Hippocampal formation (tissue), 2 donors: ENCODE results near the gene HOXA11.

ENCODE experiments used
- DNase-seq, 2 donors: peaks; one replicate each; lab custom pipeline; 2025; lab: John Stamatoyannopoulos, UW

The HOXA11 gene

DNA sequence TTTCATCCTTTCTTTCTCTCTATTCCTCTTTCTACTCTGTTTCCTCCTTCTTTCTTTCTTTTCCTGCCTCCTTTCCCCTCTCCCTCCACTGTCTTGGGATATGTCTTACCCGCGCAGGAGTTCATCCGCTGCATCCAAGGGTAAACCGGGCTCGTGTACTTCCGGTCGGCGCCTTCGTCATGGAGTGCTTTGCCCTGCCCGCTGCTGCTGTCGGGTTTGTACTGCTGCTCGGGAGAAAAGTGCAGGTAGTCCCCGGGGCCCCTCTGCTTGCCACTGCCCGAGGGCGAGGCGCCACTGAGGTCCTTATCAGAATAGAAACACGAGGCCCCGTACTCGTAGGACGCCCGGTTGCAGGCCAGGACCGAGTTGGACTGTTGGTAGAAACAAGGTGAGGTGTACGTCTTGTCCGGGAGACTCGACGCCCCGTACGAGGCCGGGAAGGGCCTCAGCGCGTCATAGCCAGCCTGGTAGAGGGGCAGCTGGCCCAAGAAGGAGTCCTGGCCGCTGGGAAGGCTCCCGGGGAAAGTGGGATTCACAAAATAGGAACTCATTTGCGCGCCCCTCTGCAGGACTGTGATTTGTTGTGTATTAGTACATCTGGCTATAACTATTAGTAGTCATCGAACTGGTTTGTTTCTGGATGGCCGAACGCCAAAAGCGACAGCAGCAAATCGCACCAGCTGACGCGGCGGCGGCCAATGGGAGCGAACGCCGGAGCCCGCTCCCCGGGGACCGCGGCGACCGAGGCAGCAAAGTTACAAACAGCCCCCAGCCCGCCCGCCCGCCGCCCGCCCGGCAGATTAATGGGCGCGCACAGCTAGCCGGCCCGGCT is 37.6 kb downstream of the HOXA11 start, which contains the start of gene HOXA6:
Gene HOXA6, minus strand, starts transcription at position 576 of the 832 bp plus-strand sequence. Its CDS starts 25 bp downstream, at position 551.
- DNase-seq, result no peak

DNA sequence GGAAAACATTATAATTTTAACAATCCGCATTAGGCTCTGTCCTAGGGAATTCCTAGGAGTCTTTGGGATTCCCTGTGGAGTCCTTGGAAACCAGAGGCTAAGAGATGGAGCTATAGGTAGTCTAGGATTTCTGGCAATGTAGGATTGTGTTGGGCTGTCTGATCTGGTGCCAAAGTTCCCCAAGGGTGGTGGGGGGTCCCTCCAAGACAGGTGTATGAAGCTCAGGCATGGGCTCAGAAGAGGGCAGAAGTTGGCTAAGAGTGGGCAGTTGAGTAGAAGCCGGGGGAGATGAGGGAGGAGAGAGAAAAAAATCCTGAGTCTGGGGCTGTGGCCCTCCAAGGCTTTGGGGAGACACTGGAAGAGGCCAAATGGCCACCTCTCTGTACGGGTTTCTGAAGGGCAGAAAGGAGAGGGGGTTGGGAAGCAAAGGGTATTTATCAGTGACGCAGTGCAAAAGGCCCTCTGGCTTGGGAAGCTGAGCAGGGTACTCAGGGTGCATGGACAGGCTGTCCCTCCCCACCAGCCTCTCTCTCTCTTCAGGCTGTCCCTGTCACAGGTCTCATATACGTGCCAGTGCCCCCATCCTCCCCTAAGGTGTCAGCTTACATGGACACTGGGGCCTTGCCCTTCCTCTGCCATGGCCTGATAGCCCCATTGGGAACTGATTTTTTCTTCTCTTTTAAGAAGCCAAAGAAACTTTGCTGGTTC is 38.4 kb downstream of the HOXA11 start:
- no peak for DNase-seq

DNA sequence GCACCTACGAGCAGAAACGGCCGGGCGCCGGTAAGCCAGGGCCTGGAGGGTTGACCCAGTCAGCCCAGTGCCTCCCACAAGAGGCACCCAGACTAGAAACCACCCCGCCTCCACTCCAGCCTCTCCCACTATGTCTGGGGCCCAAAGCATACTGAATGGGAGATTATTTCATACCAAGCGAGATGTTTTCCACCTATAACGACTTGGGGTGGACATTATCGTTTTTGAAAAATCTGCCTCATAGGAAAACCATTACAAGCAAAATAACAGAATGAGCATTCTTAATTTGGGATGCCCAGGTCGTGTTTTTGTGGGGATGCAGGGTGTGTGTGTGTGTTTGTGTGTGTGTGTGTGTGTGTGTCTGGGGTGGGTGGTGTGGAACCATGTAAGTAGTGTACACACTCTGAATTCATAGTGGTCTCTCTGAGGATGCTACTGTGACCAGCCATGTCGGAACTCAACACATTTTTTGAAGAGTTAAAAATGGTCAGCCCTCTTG is 39.1 kb downstream of the HOXA11 start:
- no peak for DNase-seq

DNA sequence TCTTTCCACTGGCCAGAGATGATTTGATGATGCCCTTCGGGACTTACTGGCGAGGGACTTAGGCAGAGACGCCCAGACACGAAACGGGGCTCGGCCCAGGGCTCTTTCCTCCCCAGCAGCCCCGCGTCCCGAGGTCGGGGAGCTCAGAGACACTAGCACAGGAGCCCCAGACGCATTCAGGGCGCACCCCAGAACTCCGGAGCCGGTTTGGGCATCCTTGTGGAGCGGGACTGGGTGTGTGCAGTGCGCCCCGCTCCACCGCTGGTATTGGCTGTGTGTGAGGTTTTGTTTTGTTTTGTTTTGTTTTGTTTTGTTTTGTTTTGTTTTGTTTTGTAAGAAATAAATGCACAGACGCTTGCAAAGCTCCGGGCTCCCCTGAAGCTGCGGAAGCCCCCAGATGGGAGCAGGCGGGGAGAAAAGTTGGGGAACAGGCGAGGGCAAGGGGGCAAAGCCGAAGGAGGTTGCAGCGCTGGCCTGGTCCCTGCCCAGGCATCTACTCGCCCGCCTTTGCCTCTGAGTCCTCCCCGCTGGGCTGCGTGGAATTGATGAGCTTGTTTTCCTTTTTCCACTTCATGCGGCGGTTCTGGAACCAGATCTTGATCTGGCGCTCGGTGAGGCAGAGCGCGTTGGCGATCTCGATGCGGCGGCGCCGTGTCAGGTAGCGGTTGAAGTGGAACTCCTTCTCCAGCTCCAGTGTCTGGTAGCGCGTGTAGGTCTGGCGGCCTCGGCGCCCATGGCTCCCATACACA is 39.7 kb downstream of the HOXA11 start:
- no peak for DNase-seq

DNA sequence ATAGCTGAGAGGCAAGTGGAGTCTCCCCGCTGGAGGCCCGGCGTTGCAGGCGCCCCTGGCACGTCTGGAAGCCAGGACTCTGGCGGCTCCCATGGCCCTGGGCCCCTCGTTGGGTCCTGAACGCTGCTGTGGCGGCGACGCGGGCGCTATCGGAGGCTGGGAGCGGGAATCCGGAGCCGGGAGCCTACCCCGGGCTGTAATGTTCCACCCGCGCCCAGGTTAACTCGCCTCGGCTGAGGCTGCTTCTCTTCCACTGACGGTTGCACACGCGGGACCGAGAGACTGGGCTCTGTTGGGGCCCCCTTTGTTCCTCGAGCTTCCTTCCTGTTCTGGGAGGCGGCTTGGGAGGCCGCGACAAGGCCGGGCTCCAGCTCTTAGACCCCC is 40.3 kb downstream of the HOXA11 start:
- no peak for DNase-seq

DNA sequence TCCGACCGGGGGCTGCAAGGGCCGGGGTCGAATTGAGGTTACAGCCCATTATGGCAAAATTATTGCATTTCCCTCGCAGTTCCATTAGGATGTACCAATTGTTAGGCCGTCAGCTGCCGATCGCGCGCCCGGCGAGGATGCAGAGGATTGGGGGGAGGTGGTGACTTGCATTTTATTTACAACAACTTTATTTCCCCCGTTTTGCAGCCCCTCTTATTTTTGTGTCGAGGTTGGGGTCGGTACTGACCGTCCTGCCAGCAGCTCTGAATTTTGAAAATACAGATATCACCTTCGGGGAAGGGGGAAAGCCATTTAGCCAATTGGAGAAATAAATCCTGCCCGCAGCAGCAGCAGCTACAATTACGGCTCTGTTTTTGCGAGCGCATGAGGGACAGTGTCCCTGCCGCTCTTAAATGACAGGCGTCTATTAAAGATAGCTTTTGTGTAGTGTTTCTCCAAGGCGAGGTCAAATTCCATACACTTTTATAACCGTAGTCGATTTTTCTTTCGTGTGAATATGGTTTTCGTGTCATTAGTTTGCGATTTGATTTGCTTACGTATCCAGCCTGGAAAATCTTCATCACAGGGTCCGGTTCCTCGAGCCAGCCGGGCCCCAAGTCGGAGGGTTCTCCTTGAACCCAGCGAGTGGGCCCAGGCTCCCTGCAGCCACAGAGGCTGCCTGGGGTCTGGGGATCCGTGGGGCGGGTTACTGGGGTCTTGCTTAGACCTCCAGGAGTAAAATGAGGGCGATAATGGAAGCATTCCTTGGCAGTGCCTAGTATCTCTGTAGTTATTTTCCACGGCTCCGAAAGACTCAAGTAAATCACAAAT is 40.9 kb downstream of the HOXA11 start:
- DNase-seq, result no peak

DNA sequence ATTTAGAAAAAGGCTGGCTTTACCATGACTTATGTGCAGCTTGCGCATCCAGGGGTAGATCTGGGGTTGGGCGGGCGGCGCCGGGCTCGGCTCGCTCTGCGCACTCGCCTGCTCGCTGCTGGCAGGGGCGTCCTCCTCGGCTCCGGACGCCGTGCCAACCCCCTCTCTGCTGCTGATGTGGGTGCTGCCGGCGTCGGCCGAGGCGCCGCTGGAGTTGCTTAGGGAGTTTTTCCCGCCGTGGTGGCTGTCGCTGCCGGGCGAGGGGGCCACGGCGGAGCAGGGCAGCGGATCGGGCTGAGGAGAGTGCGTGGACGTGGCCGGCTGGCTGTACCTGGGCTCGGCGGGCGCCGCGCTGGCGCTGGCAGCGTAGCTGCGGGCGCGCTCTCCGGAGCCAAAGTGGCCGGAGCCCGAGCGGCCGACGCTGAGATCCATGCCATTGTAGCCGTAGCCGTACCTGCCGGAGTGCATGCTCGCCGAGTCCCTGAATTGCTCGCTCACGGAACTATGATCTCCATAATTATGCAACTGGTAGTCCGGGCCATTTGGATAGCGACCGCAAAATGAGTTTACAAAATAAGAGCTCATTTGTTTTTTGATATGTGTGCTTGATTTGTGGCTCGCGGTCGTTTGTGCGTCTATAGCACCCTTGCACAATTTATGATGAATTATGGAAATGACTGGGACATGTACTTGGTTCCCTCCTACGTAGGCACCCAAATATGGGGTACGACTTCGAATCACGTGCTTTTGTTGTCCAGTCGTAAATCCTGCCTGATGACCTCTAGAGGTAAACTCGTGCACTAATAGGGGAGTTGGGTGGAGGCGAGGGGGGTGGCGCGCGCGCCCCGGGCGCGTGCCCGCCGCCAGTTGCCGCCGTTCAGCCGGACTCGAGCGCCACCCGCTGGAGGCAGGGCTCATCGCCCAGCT is 41.7 kb downstream of the HOXA11 start, which contains the start of gene HOXA5:
Gene HOXA5, minus strand, starts transcription at position 659 of the 927 bp plus-strand sequence. Its CDS starts 74 bp downstream, at position 585.
- no peak for DNase-seq

DNA sequence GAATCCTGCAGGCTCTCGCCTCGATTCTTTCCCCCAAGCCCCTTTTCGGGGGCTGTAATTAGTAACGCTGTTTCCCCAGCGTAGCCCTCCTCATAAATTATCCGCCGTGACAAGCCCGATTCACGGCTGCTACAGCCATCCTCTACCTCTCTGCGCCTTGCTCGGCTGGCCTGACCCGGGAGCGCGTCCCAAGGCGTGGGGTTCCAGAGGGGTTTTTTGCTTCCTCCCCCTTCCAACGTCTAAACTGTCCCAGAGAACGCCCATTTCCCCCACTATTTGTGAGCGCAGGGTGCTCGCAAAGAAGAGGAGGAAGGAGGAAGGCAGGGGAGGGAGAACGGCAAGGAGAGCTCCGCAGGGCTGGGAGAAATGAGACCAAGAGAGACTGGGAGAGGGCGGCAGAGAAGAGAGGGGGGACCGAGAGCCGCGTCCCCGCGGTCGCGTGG is 42.4 kb downstream of the HOXA11 start:
- DNase-seq, result no peak

DNA sequence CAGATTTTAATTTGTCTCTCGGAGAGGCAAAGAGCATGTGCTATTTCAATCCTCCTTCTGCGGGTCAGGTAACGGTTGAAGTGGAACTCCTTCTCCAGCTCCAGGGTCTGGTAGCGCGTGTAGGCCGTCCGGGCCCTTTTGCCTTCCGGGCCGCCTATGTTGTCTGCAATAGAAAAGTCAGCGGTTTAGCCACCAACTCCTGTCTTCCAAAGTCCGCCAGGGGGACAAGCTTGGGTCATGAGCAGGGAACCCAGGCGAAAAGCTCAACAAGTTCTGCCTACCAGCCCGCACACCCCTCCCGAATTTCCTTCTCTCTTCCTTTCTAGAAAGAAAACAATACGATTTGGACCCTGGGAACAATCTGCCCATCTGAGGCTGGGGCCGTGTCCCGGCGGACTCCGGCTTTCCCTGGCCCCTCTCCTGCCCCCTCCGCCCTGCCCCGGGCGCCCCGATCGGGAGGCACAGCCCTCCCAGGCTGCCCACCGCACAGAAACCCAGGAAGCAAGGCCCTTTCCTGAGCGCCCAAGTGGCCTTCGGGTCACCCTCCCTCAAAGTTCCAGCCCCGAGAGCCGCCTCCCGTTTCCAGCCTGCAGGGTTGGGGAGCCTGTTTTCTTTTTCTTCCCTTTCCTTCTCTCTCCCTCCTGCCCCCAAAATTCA is 43.0 kb downstream of the HOXA11 start:
- DNase-seq, result no peak

DNA sequence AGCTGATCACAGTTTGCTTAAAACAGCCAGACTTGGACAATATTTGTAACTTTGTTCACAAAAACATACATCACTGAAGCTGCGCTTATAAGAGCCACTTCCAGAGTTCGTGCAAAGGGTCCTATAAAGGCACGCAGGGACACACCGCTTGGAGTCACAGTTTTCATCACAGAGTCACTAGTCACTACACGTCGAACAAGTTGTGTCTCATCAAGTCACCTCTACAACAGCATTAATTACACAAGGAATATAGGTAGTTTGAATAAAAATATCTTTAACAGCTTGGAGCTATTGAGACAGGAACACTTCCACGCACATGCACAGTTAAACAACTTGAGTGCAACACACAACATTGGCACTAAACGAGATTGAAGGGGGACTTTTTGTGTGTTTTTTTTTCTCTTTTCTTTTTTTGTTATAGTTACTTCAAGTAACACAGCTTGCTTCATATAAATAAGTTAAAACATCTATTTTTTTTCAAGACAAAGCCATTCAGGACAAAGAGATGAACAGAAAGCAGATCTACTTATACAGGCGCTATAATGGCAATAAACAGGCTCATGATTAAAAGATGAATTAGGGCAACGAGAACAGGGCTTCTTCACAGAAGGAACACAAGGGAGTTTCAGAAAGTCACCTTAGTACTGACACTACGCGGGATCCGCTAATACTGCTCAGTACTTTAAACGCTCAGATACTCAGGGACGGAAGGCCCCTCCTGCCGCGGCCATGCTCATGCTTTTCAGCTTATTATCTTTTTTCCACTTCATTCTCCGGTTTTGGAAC is 43.7 kb downstream of the HOXA11 start:
- no peak for DNase-seq

DNA sequence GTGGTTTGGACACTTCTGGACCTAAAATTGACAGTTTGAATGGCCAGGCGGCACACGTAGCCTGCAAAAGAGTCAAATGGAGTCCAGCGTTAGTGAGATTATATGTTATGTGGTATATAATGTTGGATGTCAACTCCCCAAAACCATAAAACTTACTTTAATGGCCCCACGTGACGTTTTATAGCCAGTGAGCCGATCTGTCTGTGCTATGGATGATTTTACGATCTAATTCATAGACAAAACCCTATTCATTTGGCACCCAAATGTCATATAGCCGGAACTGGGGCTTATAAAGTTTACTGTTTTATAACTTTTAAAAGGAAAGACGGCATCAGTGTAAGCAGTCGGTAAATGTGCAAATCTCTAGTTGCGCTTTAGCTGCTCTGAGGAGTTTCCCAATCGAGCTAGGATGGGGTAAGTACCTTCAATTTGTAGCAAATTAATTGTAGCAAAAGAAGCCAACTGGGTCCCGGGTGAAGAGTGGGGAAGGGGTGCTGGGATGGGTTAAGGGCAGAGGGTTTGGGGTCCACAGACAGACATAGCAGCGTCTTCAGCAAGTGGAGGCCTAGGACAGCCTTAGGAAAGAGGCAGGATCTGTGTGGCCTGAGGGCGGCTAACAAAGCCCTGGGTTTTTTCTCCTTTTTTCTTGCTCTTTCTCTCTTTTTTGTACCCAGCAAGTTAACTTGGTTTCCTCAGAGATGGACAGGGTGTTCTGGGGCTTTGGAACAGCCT is 44.7 kb downstream of the HOXA11 start:
- DNase-seq, result no peak

DNA sequence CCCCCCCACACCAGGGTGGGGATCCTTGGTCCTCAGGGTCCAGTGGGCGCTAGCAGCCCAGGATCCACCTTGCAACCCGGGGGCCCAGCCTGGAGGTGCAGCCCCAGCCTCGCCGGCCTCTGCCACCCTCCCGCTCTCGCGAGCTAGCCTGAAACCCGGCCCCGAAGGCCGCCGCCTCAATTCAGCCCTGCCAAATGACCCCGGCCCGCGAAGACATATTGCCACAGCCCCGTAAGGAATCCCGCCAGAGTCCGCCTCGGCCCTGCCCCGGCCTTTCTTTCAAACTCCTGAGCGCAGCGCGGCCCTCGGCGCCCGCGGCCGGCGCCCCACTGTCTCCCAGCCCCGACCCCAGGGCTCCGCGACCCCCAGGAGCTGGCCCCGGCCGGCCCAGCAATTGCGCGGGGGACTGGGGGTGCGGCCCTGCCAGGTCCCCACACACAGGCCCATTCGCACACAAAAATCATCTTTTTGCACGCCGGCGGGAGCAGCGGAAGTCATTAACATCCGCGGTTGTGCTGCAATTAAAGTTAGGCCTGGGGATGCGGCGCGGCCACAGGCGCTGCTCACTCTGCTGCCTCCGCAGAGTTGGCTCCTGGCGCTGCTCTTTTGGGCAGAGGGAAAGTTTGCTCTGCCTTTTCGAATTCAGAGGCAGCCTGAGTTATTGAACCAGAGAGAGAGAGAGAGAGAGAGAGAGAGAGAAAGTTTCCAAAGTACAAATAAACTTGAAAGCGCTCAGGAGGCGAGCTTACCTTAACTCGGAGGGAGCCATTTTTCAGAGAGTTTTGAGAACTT is 45.5 kb downstream of the HOXA11 start:
- no peak for DNase-seq

DNA sequence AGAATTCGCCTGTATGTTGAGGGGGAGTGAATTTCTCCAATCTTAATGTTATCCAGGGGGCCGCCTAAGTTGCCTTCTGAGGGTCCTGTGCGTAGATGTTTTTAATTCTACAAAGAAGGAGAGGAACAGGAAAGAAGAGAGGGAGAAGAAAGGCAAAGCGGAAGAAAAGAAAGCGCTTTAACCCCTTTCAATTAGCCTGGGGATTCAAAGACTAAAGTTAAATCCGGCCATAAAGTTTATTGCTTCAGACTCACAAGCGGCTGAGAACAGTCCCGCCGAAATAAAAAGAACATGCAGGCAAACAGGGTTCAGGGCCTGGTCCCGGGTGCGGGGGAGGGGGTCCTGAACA is 46.1 kb downstream of the HOXA11 start:
- DNase-seq, result no peak

DNA sequence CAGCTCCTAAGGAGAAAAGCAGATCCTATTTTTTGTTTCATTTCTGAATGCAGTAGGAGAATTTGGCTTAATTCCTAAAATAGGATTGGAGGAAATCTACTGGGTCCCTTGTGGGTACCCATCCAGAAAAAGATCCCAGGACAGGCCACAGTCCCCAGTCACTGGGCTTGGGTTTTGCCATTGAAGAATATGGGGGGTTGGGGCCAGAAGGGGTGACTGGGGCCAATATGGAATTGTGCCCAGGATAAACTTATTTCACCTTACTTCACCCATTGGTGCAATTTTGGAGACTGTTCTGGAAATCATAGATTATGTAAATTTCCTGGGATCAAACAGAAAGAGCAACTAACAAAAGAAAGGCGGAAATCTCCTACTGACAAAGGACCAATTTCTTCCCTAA is 46.6 kb downstream of the HOXA11 start:
- DNase-seq, result no peak

DNA sequence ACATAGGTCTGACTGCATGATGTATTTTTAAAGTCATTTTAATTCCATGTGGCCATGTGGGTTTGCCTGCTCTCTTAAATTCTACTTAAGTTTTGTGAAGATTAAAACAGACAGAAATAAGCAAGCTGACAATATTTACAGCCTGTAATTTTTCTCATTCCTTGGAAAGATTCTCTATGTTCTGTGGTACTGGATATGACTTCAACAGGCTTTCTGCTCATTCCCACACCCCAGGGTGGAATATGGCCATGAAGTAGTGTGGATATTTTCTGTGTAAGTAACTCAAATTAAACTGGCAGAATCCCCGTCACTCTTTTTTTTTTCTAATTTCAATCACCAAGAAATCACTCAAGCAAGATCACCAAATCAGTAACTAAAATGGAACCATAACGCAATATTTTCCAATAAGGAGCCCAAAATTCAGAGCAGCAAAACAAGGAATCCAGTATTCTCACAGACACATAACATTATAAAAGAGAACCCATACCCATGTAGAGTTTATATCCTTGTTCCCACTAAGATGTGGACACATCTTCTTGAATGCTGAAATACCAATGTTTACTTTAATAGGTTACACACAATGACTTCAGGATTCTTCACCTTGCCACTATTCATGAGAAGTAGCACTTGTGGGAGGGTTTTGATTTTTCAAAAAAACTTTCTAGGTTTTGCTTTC is 47.3 kb downstream of the HOXA11 start:
- no peak for DNase-seq

DNA sequence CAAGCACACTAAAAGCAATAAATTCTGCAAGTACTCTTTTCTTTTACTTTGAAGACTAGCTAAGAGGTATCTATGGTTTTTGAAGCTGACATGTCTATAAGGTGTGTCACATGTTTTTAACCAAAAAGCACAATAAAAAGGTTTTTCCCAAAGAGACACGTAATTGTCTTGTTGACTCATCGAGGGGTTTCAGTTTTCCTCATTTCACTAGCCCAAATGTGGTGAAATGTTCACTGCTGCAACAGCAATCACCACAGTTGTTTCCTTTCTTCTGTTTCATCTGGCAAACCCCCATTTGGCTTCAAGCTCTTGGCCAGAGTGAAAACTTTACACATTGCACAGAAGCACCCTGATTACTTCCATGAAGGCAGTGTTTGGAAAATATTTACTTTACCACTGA is 50.6 kb downstream of the HOXA11 start:
- no peak for DNase-seq
